Mucosa of rectum (tissue), 2 donors: ENCODE measurements around the gene RNF126.
"Not testable (repeated sequence)": the region's sequence is repeated elsewhere in the genome, so short reads cannot be mapped to it uniquely, and the experiment has no call there.

Experiments
- H3K27ac ChIP-seq, 2 donors: one replicate each; pipeline ENCODE4 v1.7.0; 2013; ENCODE audit warnings: inconsistent platforms in 2 of 2, low read depth in 2 of 2, low read length in 2 of 2
- H3K27me3 ChIP-seq, 2 donors: one replicate each; pipeline ENCODE4 v1.7.0; 2013; ENCODE audit warnings: low read length in 2 of 2; ENCODE audit not compliant: control insufficient read depth in 2 of 2, insufficient read depth in 2 of 2
- H3K36me3 ChIP-seq, 2 donors: one replicate each; pipeline ENCODE4 v1.7.0; 2013; ENCODE audit warnings: low read length in 2 of 2; ENCODE audit not compliant: control insufficient read depth in 2 of 2, insufficient read depth in 2 of 2
- H3K4me1 ChIP-seq, 2 donors: one replicate each; pipeline ENCODE4 v1.7.0; 2013; ENCODE audit warnings: low read length in 2 of 2, mild to moderate bottlenecking in 1 of 2; ENCODE audit not compliant: control insufficient read depth in 2 of 2, insufficient read depth in 2 of 2
- H3K4me3 ChIP-seq, 2 donors: one replicate each; pipeline ENCODE4 v1.7.0; 2013; ENCODE audit warnings: low read length in 2 of 2
- H3K9ac ChIP-seq, 2 donors: one replicate each; pipeline ENCODE4 v1.7.0; 2013; ENCODE audit warnings: low read length in 2 of 2, low read depth in 1 of 2, mild to moderate bottlenecking in 1 of 2
- H3K9me3 ChIP-seq, 2 donors: one replicate each; pipeline ENCODE4 v1.7.0; 2013; ENCODE audit warnings: low read length in 2 of 2; ENCODE audit not compliant: control insufficient read depth in 2 of 2
- donor health status: healthy.
- donor health status: Normal muscosa, but diverticular disease.

The RNF126 gene

GRCh38 chr19:676339-677105, 13.5 kb upstream of the RNF126 start, which contains the start of gene FSTL3:
Gene FSTL3, plus strand, starts transcription at chr19:676392. Its CDS starts 32 bp downstream, at chr19:676424.
- peak within 1 kb of the TSS; percentile 61 to 63 for H3K4me3 ChIP-seq
- H3K27ac ChIP-seq, result peak within 1 kb of the TSS; percentile 58 to 68
- no peaks in the 10 kb centered on the region for H3K9me3 ChIP-seq
- H3K27me3 ChIP-seq, result peaks cover 3 to 8% of the 10 kb centered on the region in 2 donors
- peaks cover 13 to 14% of the 10 kb centered on the region in 2 donors for H3K4me1 ChIP-seq
- peak within 1 kb of the TSS in 1 of 2 donors; percentile 72 for H3K9ac ChIP-seq
- no peaks in the 10 kb centered on the region for H3K36me3 ChIP-seq

DNA sequence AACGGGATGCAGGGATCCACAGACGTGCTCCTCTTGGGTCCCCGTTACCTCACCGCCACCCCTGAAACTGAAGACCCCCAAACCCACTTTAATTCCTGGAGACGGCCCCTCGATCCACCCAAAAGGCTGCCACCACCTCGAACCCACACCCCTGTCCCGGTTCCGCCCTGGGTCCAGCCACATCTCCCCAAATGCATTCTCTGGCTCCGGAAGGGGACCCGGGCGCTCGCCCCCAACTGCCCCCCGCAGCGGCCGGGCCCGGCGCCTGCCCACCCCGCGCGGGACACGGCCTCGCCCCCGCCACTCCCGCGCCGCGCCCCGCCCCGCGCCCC, 13.0 kb upstream of the RNF126 start:
- H3K27me3 ChIP-seq, result peaks cover 3 to 8% of the 10 kb centered on the region in 2 donors
- H3K4me3 ChIP-seq, result peak overlapping the region in 1 of 2 donors; percentile 20
- no peak overlapping the region for H3K9ac ChIP-seq
- peaks cover 13 to 14% of the 10 kb centered on the region in 2 donors for H3K4me1 ChIP-seq
- no peak overlapping the region for H3K27ac ChIP-seq
- H3K9me3 ChIP-seq, result no peaks in the 10 kb centered on the region
- H3K36me3 ChIP-seq, result no peaks in the 10 kb centered on the region

GRCh38 chr19:674282-675151, 11.5 kb upstream of the RNF126 start:
- peaks cover 4 to 8% of the 10 kb centered on the region in 2 donors for H3K27me3 ChIP-seq
- no peak overlapping the region for H3K27ac ChIP-seq
- H3K4me3 ChIP-seq, result no peak overlapping the region

GRCh38 chr19:670609-671075, 7.6 kb upstream of the RNF126 start:
- H3K4me1 ChIP-seq, result peaks cover 4 to 5% of the 10 kb centered on the region in 2 donors
- no peak overlapping the region for H3K4me3 ChIP-seq
- H3K9ac ChIP-seq, result no peak overlapping the region
- peaks cover 0 to 2% of the 10 kb centered on the region in 2 donors for H3K27me3 ChIP-seq
- no peaks in the 10 kb centered on the region for H3K9me3 ChIP-seq
- H3K27ac ChIP-seq, result no peak overlapping the region
- no peaks in the 10 kb centered on the region for H3K36me3 ChIP-seq

More at GRCh38 chr19:674282-675151, 11.5 kb upstream of the RNF126 start:
- H3K4me1 ChIP-seq, result peaks cover 12 to 13% of the 10 kb centered on the region in 2 donors
- H3K36me3 ChIP-seq, result no peaks in the 10 kb centered on the region
- H3K9me3 ChIP-seq, result no peaks in the 10 kb centered on the region
- no peak overlapping the region for H3K9ac ChIP-seq

DNA sequence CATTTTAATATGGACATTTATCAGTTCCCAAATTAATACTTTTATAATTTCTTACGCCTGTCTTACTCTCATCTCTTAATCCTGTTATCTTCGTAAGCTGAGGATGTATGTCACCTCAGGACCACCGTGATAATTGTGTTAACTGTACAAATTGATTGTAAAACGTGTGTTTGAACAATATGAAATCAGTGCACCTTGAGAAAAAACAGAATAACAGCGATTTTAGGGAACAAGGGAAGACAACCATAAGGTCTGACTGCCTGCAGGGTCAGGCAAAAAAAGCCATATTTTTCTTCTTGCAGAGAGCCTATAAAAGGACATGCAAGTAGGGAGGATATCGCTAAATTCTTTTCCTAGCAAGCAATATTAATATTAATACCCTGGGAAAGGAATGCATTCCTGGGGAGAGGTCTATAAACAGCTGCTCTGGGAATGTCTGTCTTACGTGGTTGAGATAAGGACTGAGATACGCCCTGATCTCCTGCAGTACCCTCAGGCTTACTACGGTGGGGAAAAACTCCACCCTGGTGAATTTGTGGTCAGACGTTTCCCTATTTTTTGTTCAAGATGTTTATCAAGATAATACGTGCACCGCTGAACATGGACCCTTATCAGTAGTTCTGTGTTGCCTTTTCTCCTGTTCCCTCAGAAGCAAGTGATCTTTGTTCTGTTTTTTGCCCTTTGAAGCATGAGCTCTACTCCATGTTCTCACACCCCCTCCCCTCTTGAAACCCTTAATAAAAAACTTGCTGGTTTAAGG, 5.8 kb upstream of the RNF126 start:
- H3K9ac ChIP-seq, H3K27me3 ChIP-seq, H3K4me3 ChIP-seq, H3K9me3 ChIP-seq, H3K36me3 ChIP-seq, H3K4me1 ChIP-seq, H3K27ac ChIP-seq: not testable (repeated sequence)

DNA sequence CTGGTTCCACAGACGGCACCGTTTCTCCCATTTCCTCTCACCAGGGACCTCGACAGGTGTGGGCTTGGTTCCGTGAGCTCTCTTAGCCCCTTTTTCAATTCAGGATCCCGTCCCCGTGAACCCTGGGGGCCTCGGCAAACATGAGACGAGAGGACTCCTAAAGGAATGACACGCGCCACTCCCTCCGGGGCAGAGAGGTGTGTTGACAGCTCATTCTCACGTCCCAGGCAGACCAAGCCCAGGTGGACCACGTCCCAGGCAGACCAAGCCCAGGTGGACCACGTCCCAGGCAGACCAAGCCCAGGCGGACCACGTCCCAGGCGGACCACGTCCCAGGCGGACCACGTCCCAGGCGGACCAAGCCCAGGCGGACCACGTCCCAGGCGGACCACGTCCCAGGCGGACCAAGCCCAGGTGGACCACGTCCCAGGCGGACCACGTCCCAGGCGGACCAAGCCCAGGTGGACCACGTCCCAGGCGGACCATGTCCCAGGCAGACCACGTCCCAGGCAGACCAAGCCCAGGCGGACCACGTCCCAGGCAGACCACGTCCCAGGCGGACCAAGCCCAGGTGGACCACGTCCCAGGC, 4.1 kb upstream of the RNF126 start:
- not testable (repeated sequence) for H3K27ac ChIP-seq, H3K9ac ChIP-seq, H3K36me3 ChIP-seq, H3K4me3 ChIP-seq, H3K27me3 ChIP-seq, H3K9me3 ChIP-seq
- H3K4me1 ChIP-seq, result peaks cover 10 to 14% of the 10 kb centered on the region in 2 donors

DNA sequence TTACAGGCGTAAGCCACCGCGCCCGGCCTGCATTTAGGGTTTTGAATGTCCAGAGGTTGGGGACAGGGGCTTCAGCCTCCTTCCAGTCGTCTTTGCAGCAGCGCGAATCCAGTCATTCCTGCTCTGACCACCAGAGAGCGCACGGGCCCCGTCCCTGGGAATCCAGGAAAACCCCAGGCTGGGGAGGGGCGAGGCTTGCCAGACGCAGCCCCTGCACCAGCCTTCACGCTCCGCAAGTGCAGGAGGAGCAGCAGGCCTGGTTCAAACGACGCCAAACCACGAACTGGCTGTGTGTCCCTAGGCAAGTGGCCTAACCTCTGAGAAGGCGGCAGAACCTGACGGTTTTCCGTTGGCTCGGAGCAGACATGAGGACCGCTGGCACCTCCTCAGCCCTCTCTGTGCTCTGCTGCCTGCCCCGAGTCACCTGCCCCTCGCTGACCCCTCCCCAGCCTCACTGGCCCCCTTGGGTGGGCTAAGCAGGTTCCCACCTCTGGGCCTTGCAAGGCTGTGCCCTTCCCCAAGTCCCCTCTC, 2.0 kb upstream of the RNF126 start:
- peak overlapping the region; percentile 24 to 61 for H3K9ac ChIP-seq
- no peaks in the 10 kb centered on the region for H3K9me3 ChIP-seq
- H3K36me3 ChIP-seq, result no peaks in the 10 kb centered on the region
- H3K27ac ChIP-seq, result no peak overlapping the region
- peak overlapping the region; percentile 48 to 65 for H3K4me3 ChIP-seq
- no peaks in the 10 kb centered on the region for H3K27me3 ChIP-seq
- peaks cover 30 to 35% of the 10 kb centered on the region in 2 donors for H3K4me1 ChIP-seq

- peak overlapping the region; percentile 75 to 78 for H3K4me3 ChIP-seq
- H3K4me1 ChIP-seq, result peaks cover 40 to 45% of the 10 kb centered on the region in 2 donors
- H3K9ac ChIP-seq, result peak overlapping the region; percentile 89 to 91
- H3K27ac ChIP-seq, result peak overlapping the region; percentile 89 to 94
- no peaks in the 10 kb centered on the region for H3K9me3 ChIP-seq
- H3K36me3 ChIP-seq, result no peaks in the 10 kb centered on the region
- no peaks in the 10 kb centered on the region for H3K27me3 ChIP-seq
Measured at GRCh38 chr19:663682-664117, 686 bp upstream of the RNF126 start.

- peaks cover 48 to 50% of the 10 kb centered on the region in 2 donors for H3K4me1 ChIP-seq
- peak overlapping the region; percentile 95 to 96 for H3K27ac ChIP-seq
Measured at GRCh38 chr19:662207-662961, 630 bp downstream of the RNF126 start.

More at GRCh38 chr19:662207-662961, 630 bp downstream of the RNF126 start:
- H3K9me3 ChIP-seq, result no peaks in the 10 kb centered on the region
- no peaks in the 10 kb centered on the region for H3K36me3 ChIP-seq
- peak overlapping the region; percentile 79 to 82 for H3K4me3 ChIP-seq
- H3K27me3 ChIP-seq, result no peaks in the 10 kb centered on the region
- peak overlapping the region; percentile 95 to 96 for H3K9ac ChIP-seq
